GM23248 (cell line): ENCODE measurements around the gene PCDHB12.
"Not testable (repeated sequence)": the region's sequence is repeated elsewhere in the genome, so short reads cannot be mapped to it uniquely, and the experiment has no call there.

Experiments
- EZH2 ChIP-seq: fragments of 200-600 bp; sonication (generic); IDR thresholded peaks from 2 replicates; pipeline ENCODE4 v1.6.1; 2018; ENCODE audit warnings: antibody characterized with exemption, mild to moderate bottlenecking; ENCODE audit not compliant: insufficient read depth, poor library complexity, severe bottlenecking
- EZH2phosphoT487 ChIP-seq: fragments of 200-600 bp; sonication (generic); IDR thresholded peaks from 2 replicates; pipeline ENCODE4 v1.6.1; 2018; ENCODE audit warnings: antibody characterized with exemption, moderate library complexity, mild to moderate bottlenecking, low read depth; ENCODE audit not compliant: insufficient read depth

DNA sequence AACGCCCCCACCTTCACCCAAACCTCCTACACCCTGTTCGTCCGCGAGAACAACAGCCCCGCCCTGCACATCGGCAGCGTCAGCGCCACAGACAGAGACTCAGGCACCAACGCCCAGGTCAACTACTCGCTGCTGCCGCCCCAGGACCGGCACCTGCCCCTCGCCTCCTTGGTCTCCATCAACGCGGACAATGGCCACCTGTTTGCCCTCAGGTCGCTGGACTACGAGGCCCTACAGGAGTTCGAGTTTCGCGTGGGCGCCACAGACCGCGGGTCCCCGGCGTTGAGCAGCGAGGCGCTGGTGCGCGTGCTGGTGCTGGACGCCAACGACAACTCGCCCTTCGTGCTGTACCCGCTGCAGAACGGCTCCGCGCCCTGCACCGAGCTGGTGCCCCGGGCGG is 16.3 kb downstream of the PCDHB12 start:
- TF ChIP-seq EZH2phosphoT487, EZH2: not testable (repeated sequence)
